Measurements from ENCODE around the gene AKR1B1. TPM values are rescaled to one million over a fixed set of nuclear protein-coding genes. Genes with fewer than 3 reads are reported as not detected.
"Not testable (repeated sequence)": the region's sequence is repeated elsewhere in the genome, so short reads cannot be mapped to it uniquely, and the experiment has no call there.

The AKR1B1 gene
- total RNA-seq (2014; rRNA removed; shearing (Covaris generic)): not detected in 2 replicates

- no peak for DNase-seq (ENCODE audit: low spot score)
Measured at GRCh38 chr7:134458806-134459698, at the start of gene AKR1B1. Gene AKR1B1 (minus strand): TSS chr7:134459100. CDS start chr7:134459062, 38 bp downstream.

- DNase-seq (ENCODE audit: low spot score): no peak
Measured at GRCh38 chr7:134505856-134506255, 47.0 kb upstream of the AKR1B1 start.

- DNase-seq (ENCODE audit: low spot score): no peak
Measured at GRCh38 chr7:134504660-134505164, 45.8 kb upstream of the AKR1B1 start.

GRCh38 chr7:134502463-134503371, 43.8 kb upstream of the AKR1B1 start:
- no peak for DNase-seq (ENCODE audit: low spot score)

- no peak for DNase-seq (ENCODE audit: low spot score)
Measured at GRCh38 chr7:134500982-134501381, 42.1 kb upstream of the AKR1B1 start.

- DNase-seq (ENCODE audit: low spot score): no peak
Measured at GRCh38 chr7:134500406-134500805, 41.5 kb upstream of the AKR1B1 start.

GRCh38 chr7:134495546-134495945, 36.6 kb upstream of the AKR1B1 start:
- DNase-seq (ENCODE audit: low spot score): no peak

GRCh38 chr7:134493091-134493490, 34.2 kb upstream of the AKR1B1 start:
- no peak for DNase-seq (ENCODE audit: low spot score)

- DNase-seq (ENCODE audit: low spot score): not testable (repeated sequence)
Measured at GRCh38 chr7:134487721-134488120, 28.8 kb upstream of the AKR1B1 start.

- no peak for DNase-seq (ENCODE audit: low spot score)
Measured at GRCh38 chr7:134485203-134485602, 26.3 kb upstream of the AKR1B1 start.

GRCh38 chr7:134483296-134483695, 24.4 kb upstream of the AKR1B1 start:
- DNase-seq (ENCODE audit: low spot score): no peak

GRCh38 chr7:134482858-134483257, 24.0 kb upstream of the AKR1B1 start:
- no peak for DNase-seq (ENCODE audit: low spot score)

- no peak for DNase-seq (ENCODE audit: low spot score)
Measured at GRCh38 chr7:134481167-134481566, 22.3 kb upstream of the AKR1B1 start.

GRCh38 chr7:134480730-134481129, 21.8 kb upstream of the AKR1B1 start:
- peak; percentile 74 for DNase-seq (ENCODE audit: low spot score)

- no peak for DNase-seq (ENCODE audit: low spot score)
Measured at GRCh38 chr7:134480202-134480601, 21.3 kb upstream of the AKR1B1 start.

GRCh38 chr7:134478707-134479106, 19.8 kb upstream of the AKR1B1 start:
- DNase-seq (ENCODE audit: low spot score): no peak

- DNase-seq (ENCODE audit: low spot score): no peak
Measured at GRCh38 chr7:134477954-134478353, 19.1 kb upstream of the AKR1B1 start.

- no peak for DNase-seq (ENCODE audit: low spot score)
Measured at GRCh38 chr7:134476044-134476443, 17.1 kb upstream of the AKR1B1 start.

GRCh38 chr7:134474828-134475227, 15.9 kb upstream of the AKR1B1 start:
- no peak for DNase-seq (ENCODE audit: low spot score)

GRCh38 chr7:134473861-134474291, 15.0 kb upstream of the AKR1B1 start:
- no peak for DNase-seq (ENCODE audit: low spot score)

GRCh38 chr7:134472572-134473244, 13.8 kb upstream of the AKR1B1 start:
- no peak for DNase-seq (ENCODE audit: low spot score)

All from HT-29 (cell line).